ENCODE measurements around the gene TNRC18. TPM values are rescaled to one million over a fixed set of nuclear protein-coding genes. Genes with fewer than 3 reads are reported as not detected.

The TNRC18 gene
- total RNA-seq, 2 donors from 2014 or later = 84.0 to 90.9 TPM

DNA sequence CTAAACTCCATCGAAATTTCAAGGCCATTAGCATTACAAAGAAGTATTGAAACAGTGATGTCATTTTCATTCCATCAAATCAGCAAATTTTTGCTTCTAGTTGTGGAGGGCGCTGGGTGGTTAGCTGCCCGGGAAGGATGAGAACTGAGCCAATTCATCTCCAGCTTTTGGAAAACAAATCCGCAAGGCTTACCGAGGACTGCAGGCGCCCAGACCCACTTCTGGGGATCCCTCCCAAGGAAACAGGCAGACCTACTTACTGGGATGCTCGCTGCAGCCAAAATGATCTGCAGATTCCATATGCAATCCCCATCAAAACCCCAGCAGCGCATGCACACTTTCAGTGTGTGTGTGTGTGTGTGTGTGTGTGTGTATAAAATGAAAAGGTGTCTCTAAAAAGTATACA is 19.2 kb downstream of the TNRC18 start:
- H3K36me3 ChIP-seq = no peaks in the 10 kb centered on the region
- H3K4me1 ChIP-seq = peaks cover 14% of the 10 kb centered on the region
- DNase-seq = no peak
- H3K9me3 ChIP-seq = no peaks in the 10 kb centered on the region
- no peak overlapping the region for H3K4me3 ChIP-seq
- H3K27ac ChIP-seq = no peak overlapping the region
- intact Hi-C loops (cut with DNase I) = no loop called here
- TF ChIP-seq, protein P1, sequence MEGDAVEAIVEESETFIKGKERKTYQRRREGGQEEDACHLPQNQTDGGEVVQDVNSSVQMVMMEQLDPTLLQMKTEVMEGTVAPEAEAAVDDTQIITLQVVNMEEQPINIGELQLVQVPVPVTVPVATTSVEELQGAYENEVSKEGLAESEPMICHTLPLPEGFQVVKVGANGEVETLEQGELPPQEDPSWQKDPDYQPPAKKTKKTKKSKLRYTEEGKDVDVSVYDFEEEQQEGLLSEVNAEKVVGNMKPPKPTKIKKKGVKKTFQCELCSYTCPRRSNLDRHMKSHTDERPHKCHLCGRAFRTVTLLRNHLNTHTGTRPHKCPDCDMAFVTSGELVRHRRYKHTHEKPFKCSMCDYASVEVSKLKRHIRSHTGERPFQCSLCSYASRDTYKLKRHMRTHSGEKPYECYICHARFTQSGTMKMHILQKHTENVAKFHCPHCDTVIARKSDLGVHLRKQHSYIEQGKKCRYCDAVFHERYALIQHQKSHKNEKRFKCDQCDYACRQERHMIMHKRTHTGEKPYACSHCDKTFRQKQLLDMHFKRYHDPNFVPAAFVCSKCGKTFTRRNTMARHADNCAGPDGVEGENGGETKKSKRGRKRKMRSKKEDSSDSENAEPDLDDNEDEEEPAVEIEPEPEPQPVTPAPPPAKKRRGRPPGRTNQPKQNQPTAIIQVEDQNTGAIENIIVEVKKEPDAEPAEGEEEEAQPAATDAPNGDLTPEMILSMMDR (IDR thresholded peaks at IDR 0.05) = no peak
- H3K27me3 ChIP-seq = no peaks in the 10 kb centered on the region
- H3K9ac ChIP-seq (ENCODE audit: low read depth in 2 of 2, low read length in 2 of 2) = no peak overlapping the region

DNA sequence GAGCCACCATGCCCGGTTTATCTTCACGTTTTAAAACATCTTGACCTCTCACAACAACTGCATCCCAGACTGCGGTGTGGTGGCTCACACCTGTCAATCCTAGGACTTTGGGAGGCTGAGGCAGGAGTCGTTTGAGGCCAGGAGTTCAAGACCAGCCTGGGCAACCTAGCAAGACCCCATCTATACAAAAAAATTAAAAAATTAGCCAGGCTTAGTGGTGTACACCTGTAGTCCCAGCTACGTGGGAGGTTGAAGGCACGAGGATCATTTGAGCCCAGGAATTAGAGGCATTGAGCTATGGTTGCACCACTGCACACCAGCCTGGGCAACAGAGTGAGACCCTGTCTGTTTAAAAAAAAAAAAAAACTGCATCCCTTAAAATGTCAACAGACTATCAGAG is 20.2 kb downstream of the TNRC18 start:
- no peaks in the 10 kb centered on the region for H3K27me3 ChIP-seq
- H3K4me3 ChIP-seq = no peak overlapping the region
- TF ChIP-seq, protein P1 (IDR thresholded peaks at IDR 0.05) = no peak
- peaks cover 14% of the 10 kb centered on the region for H3K4me1 ChIP-seq
- H3K27ac ChIP-seq = no peak overlapping the region
- H3K9me3 ChIP-seq = no peaks in the 10 kb centered on the region
- no peak for DNase-seq
- H3K36me3 ChIP-seq = no peaks in the 10 kb centered on the region
- H3K9ac ChIP-seq (ENCODE audit: low read depth in 2 of 2, low read length in 2 of 2) = no peak overlapping the region
- intact Hi-C loops (cut with DNase I) = no loop called here

DNA sequence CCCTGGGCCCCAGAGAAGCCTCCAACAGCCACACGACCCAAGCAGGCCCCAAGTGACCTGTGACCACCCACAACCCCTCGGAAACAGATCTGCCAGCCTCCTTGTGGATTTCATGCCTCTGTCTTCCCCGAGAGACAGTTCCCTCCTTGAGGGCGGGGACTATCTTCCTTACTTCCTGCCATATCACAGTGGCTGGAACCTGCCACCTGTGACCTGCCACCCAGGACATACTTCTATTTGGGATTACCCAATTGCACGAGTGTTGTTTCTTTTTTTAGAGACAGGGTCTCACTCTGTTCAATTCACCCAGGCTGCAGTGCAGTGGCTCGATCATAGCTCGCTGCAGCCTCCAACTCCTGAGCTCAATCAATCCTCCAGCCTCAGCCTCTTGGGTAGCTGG is 25.9 kb downstream of the TNRC18 start:
- intact Hi-C loops (cut with DNase I) = no loop called here
- TF ChIP-seq, protein P1 (IDR thresholded peaks at IDR 0.05) = no peak
- H3K27ac ChIP-seq = peak overlapping the region; percentile 82
- peak overlapping the region; percentile 76 to 97 for H3K9ac ChIP-seq (ENCODE audit: low read depth in 2 of 2, low read length in 2 of 2)
- peaks cover 11% of the 10 kb centered on the region for H3K36me3 ChIP-seq
- no peaks in the 10 kb centered on the region for H3K27me3 ChIP-seq
- peaks cover 20% of the 10 kb centered on the region for H3K4me1 ChIP-seq
- no peaks in the 10 kb centered on the region for H3K9me3 ChIP-seq
- DNase-seq = peak; percentile 45
- no peak overlapping the region for H3K4me3 ChIP-seq

DNA sequence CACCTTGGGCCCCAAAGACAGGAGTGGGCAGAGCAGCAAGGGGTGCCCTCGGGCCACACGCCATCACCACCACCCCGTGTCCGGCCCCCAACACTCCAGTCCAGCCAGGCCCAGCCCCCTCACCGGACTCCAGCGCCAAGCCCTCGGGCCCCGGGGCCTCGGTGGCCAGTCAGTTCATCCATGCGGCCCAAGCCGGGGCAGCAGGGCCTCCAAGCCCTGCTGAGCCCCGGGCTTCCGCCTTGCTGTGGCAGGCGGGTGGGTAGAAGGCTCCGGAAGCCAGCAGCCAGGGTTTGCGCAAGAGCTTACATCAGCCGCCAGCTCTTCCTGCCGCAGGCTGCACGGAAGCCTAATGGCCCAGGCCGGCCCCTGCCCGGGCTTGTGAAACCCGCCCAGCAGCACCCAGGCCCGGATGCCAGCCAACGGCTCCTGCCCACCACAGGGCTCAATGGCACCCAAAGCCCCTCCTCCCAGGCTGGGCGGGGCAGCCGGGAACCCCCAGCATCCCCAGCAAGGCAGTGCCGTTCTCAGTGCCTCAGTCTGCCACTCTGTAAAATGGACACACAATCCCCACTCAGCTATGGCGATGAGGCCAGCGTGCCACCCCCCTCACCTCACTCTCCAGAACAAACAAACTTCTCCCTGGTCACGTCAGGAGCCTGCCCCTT is 26.5 kb downstream of the TNRC18 start:
- Histone ChIP-seq H3K4me1 (peaks cover 20% of the 10 kb centered on the region), H3K36me3 (peaks cover 13% of the 10 kb centered on the region)
- TF ChIP-seq, protein P1 (IDR thresholded peaks at IDR 0.05) = no peak

DNA sequence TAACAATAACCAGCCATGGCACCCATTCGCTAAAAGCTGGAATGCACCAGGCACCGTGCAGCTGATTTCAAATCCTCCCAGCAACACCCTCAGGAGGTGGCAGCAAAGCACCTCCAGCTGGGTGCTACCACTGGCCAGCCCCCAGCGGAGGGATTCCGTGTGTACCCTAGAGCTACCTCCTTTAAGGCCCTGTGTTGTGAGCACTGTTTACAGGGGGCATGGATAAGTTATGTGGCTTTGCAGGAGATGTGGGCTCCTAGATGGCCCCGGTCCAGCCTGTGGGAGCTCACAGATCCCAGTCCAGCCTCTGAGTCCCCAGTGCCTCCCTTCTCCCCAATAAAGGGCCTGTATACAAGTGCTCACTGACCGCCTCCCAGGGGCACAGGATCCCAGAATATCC is 27.1 kb downstream of the TNRC18 start:
- H3K9ac ChIP-seq (ENCODE audit: low read depth in 2 of 2, low read length in 2 of 2) = peak overlapping the region; percentile 76 to 97
- peak; percentile 49 for DNase-seq
- H3K4me3 ChIP-seq = peak overlapping the region; percentile 50
- H3K27ac ChIP-seq = peak overlapping the region; percentile 82
- intact Hi-C loops (cut with DNase I) = no loop called here
- peaks cover 20% of the 10 kb centered on the region for H3K4me1 ChIP-seq
- TF ChIP-seq, protein P1 (IDR thresholded peaks at IDR 0.05) = no peak
- H3K9me3 ChIP-seq = no peaks in the 10 kb centered on the region
- H3K36me3 ChIP-seq = peaks cover 13% of the 10 kb centered on the region
- H3K27me3 ChIP-seq = no peaks in the 10 kb centered on the region

More for the DNA sequence above, 26.5 kb downstream of the TNRC18 start:
- peak; percentile 88 for DNase-seq
- Histone ChIP-seq H3K27ac (peak overlapping the region; percentile 82), H3K27me3 (no peaks in the 10 kb centered on the region), H3K4me3 (peak overlapping the region; percentile 50), H3K9ac (ENCODE audit: low read depth in 2 of 2, low read length in 2 of 2) (peak overlapping the region; percentile 76 to 97), H3K9me3 (no peaks in the 10 kb centered on the region)
- intact Hi-C loops (cut with DNase I) = no loop called here
